Measurements from ENCODE around the gene SOX8.

DNA sequence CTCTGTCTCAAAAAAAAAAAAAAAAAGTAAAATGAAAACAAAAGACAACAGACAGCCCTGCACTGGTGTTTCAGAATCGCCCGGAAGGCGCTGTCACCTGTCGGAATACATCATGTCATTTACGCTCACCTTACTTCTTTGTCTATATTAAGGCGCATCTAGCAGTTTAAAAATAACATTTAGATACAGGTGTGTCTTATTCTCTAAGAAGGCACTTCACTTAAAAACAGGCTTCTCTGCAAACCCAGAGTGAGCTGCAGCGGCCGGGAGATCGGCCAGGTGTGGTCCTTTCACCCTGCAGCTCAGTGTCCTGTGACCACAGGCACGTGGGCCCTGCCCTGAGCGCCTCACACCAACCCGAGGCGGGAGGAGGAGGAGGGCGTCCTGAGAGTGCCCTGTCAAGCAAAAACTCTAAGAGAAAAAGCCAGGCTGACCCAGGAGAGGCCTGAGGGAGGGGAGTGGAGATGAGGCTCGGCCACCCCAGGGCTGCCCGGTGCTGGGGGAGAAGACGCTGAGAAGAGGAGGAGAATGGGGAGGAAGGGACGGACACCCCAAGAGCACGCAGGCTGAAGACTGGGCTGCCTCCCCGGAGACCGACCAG is 7.5 kb upstream of the SOX8 start:
- TF ChIP-seq EZH2 (IDR thresholded peaks at IDR 0.05; ENCODE audit: low read length, unreplicated experiment): no peak
- TF ChIP-seq, protein P1, sequence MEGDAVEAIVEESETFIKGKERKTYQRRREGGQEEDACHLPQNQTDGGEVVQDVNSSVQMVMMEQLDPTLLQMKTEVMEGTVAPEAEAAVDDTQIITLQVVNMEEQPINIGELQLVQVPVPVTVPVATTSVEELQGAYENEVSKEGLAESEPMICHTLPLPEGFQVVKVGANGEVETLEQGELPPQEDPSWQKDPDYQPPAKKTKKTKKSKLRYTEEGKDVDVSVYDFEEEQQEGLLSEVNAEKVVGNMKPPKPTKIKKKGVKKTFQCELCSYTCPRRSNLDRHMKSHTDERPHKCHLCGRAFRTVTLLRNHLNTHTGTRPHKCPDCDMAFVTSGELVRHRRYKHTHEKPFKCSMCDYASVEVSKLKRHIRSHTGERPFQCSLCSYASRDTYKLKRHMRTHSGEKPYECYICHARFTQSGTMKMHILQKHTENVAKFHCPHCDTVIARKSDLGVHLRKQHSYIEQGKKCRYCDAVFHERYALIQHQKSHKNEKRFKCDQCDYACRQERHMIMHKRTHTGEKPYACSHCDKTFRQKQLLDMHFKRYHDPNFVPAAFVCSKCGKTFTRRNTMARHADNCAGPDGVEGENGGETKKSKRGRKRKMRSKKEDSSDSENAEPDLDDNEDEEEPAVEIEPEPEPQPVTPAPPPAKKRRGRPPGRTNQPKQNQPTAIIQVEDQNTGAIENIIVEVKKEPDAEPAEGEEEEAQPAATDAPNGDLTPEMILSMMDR (conservative IDR thresholded peaks at IDR 0.05; ENCODE audit: low read depth, low read length): no peak

All from PC-3 (cell line).